Heart left ventricle (tissue), 13 donors: ENCODE data around the gene TCF7L2.

Experiments used
- POLR2A ChIP-seq, 2 donors: fragments of 450-650 bp; IDR thresholded peaks; one replicate each; pipeline ENCODE4 v1.6.1; 2017; ENCODE audit warnings: antibody characterized with exemption in 2 of 2, mild to moderate bottlenecking in 2 of 2, moderate library complexity in 2 of 2
- TF ChIP-seq, protein P1 (sequence below), 12 donors: fragments of 200-600 bp; sonication (generic) in 4 of 12; IDR thresholded peaks; one replicate each; pipeline versions ENCODE4 v1.5.0 to v1.8.0; 2018 to 2022; ENCODE audit warnings: antibody characterized with exemption in 12 of 12, mild to moderate bottlenecking in 5 of 12
- donor health status: ischemic (EF 13 %, LVEDD 7.1; RV severe dilation, severe dysfunction).
- donor health status: DM: no; HTN: yes; CAD: no.
- donor health status: DM: no; HTN: no; CAD: no.
- donor health status: ischemic (EF 25% LVEDD 6.9; RV normal size, moderate dysfunction).
- donor health status: ischemic (EF 25% LVEDD 5.7; RV mildly dilated, moderate dysfunction).
- donor health status: ischemic (EF 35%, LVEDD 5.7; RV mildly dilated, moderate dysfunction).
- donor health status: nonischemic (EF 11% LVEDD 7.7; RV severe dilation, severe dysfunction).
- donor health status: DM: yes; HTN: yes; CAD: no.
- donor health status: PGD.
- donor health status: ischemic (EF 29% LVEDD 5.4; RV normal size, mild dysfunction).
- donor health status: nonischemic (EF 23%, LVEDD 6.1; RV moderate dilation, normal function).

DNA sequence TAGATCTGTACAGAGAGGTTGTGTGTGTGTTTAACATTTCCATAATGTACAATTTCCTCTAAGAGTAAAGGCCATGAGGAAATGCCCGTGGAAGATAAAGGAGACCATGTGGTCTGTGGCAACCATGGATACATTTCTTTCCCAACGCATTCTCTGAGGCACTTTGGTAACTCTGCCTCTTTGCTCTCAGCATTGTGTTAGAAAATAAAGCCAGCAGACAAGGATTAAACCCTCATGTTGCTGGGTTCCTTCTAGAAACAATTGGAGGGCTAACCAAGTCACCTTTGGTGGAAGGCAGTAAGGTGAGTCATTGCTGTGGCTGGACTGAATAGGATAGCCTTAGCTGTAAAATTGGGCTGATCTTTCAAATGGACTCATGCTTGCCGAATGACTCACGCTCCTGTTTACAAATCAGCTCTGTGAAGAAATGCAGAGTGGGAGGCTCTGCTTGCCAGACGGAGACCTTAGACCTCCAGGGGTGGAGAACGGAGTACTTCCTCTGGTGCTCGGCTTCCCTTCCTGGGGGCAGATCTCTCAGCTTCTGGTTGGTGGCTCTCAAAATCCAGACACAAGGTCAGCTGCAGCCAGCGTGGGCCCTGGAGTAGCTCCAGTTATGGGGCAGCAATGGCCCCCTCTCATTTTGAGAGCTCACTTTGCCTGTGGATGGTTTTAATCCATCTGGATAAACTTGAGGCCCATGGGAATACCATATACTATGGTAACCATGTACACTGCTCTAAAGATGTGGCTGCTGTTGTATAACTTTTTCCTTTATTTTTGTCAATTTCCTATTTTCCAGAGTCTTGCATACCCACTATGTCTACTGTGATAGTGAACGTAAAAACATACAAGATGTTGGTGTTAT lies 137.3 kb downstream of the TCF7L2 start:
- TF ChIP-seq, protein P1, sequence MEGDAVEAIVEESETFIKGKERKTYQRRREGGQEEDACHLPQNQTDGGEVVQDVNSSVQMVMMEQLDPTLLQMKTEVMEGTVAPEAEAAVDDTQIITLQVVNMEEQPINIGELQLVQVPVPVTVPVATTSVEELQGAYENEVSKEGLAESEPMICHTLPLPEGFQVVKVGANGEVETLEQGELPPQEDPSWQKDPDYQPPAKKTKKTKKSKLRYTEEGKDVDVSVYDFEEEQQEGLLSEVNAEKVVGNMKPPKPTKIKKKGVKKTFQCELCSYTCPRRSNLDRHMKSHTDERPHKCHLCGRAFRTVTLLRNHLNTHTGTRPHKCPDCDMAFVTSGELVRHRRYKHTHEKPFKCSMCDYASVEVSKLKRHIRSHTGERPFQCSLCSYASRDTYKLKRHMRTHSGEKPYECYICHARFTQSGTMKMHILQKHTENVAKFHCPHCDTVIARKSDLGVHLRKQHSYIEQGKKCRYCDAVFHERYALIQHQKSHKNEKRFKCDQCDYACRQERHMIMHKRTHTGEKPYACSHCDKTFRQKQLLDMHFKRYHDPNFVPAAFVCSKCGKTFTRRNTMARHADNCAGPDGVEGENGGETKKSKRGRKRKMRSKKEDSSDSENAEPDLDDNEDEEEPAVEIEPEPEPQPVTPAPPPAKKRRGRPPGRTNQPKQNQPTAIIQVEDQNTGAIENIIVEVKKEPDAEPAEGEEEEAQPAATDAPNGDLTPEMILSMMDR (IDR thresholded peaks at IDR 0.05) = no peak
- peak in 1 of 2 donors; percentile 12 for TF ChIP-seq POLR2A (IDR thresholded peaks at IDR 0.05)
